Left lung (tissue), 10 donors: ENCODE data around the gene L3MBTL1. TPM values are rescaled to one million over a fixed set of nuclear protein-coding genes. Genes with fewer than 3 reads are reported as not detected.

ENCODE experiments used
- ATAC-seq: fragments of 200-7000 bp; cut with Tn5 transposase; one replicate; pipeline ENCODE4 v1.9.1; 2020; ENCODE audit warnings: moderate library complexity
- DNase-seq, 4 donors: peaks; one replicate each; pipeline ENCODE4 v3.0.0-alpha.2; 2013 to 2020
- H3K27ac ChIP-seq, 2 donors: fragments of 200-600 bp; sonication (generic) in 1 of 2; one replicate each; pipeline versions ENCODE4 v1.5.0 to v1.8.0; 2020 to 2021
- H3K27me3 ChIP-seq, 2 donors: fragments of 200-600 bp; sonication (generic) in 1 of 2; one replicate each; pipeline versions ENCODE4 v1.5.0 to v1.8.0; 2020 to 2021
- H3K36me3 ChIP-seq, 2 donors: fragments of 200-600 bp; sonication (generic) in 1 of 2; one replicate each; pipeline versions ENCODE4 v1.5.0 to v1.8.0; 2020 to 2021
- H3K4me1 ChIP-seq, 2 donors: fragments of 200-600 bp; one replicate each; pipeline ENCODE4 v1.8.0; 2021
- H3K4me3 ChIP-seq, 2 donors: fragments of 200-600 bp; sonication (generic) in 1 of 2; one replicate each; pipeline versions ENCODE4 v1.5.0 to v1.8.0; 2020 to 2021; ENCODE audit warnings: mild to moderate bottlenecking in 1 of 2
- H3K9me3 ChIP-seq, 2 donors: fragments of 200-600 bp; sonication (generic) in 1 of 2; one replicate each; pipeline versions ENCODE4 v1.5.0 to v1.8.0; 2020 to 2021
- intact Hi-C, 2 donors: fragments of 100-400 bp; cut with DNase I; formaldehyde crosslinking; loops; one replicate each; pipeline versions ENCODE4 v1.11.2 to v1.14.2; 2022
- polyA plus RNA-seq, 6 donors: library from polyadenylated mRNA; unstranded; fragments of 120-200 nt; gene quantifications; one replicate each; pipeline ENCODE4 v1.2.1, GENCODE V29; 2013; ENCODE audit not compliant: insufficient read length in 6 of 6
- total RNA-seq, 2 donors: library from RNA; stranded (reverse); fragmentation: NEBNext Ultra II Directional; extraction: Animal tissue kit (Norgen Biotek cat#: 25700); gene quantifications; one replicate each; pipeline ENCODE4 v1.2.1, GENCODE V29; 2021
- TF ChIP-seq, protein P1 (sequence below), 2 donors: fragments of 200-600 bp; sonication (generic) in 1 of 2; IDR thresholded peaks; one replicate each; pipeline versions ENCODE4 v1.5.0 to v1.8.0; 2021; ENCODE audit warnings: antibody characterized with exemption in 2 of 2
- donor health status: DM: no; HTN: yes; CAD: no.
- donor health status: DM: no; HTN: no; CAD: no.

Gene L3MBTL1
- total and polyA plus RNA-seq, 8 donors = 8.1 to 25.4 (median 19.7) TPM

DNA sequence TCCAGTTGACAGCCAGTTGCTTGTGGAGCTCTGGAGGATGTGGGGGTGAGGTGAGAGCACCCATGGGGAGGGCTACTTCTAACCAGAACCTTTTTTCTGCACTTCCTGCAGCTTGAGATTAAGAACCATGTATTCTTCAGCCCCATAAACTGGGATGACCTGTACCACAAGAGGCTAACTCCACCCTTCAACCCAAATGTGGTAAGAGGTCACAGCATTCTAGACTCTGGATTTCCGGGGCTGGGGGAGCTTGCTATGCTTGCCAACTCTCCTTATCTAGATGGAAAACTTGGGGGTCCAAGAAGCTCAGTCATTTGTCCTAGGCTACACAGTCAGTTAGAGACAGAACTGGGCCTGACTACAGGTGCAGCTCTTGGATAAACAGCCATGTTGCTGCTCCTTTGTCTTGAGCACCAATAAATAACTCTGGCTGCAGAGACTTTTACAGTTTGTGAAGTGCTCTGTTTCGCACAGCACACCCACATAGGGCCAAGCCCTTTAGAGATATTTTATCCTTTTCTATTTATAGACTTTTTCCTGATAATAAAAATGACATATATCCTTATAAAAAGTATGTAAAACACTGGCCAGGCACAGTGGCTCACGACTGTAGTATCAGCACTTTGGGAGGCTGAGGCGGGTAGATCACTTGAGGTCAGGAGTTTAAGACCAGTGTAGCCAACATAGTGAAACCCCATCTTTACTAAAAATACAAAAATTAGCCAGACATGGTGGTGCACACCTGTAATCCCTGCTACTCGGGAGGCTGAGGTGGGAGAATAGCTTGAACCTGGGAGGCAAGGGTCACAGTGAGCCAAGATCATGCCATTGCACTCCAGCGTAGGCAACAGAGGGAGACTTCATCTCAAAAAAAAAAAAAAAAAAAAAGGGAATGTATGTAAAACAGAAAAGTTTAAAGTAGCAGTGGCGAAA lies 72.6 kb downstream of the L3MBTL1 start:
- TF ChIP-seq, protein P1, sequence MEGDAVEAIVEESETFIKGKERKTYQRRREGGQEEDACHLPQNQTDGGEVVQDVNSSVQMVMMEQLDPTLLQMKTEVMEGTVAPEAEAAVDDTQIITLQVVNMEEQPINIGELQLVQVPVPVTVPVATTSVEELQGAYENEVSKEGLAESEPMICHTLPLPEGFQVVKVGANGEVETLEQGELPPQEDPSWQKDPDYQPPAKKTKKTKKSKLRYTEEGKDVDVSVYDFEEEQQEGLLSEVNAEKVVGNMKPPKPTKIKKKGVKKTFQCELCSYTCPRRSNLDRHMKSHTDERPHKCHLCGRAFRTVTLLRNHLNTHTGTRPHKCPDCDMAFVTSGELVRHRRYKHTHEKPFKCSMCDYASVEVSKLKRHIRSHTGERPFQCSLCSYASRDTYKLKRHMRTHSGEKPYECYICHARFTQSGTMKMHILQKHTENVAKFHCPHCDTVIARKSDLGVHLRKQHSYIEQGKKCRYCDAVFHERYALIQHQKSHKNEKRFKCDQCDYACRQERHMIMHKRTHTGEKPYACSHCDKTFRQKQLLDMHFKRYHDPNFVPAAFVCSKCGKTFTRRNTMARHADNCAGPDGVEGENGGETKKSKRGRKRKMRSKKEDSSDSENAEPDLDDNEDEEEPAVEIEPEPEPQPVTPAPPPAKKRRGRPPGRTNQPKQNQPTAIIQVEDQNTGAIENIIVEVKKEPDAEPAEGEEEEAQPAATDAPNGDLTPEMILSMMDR (IDR thresholded peaks at IDR 0.05) = no peak
- H3K27me3 ChIP-seq = no peaks in the 10 kb centered on the region
- no peak overlapping the region for H3K4me3 ChIP-seq
- DNase-seq = no peak
- H3K4me1 ChIP-seq = peaks cover 2 to 11% of the 10 kb centered on the region in 2 donors
- ATAC-seq = no peak
- H3K36me3 ChIP-seq = no peaks in the 10 kb centered on the region
- H3K9me3 ChIP-seq = no peaks in the 10 kb centered on the region
- no peak overlapping the region for H3K27ac ChIP-seq
- intact Hi-C loops = no loop called here

DNA sequence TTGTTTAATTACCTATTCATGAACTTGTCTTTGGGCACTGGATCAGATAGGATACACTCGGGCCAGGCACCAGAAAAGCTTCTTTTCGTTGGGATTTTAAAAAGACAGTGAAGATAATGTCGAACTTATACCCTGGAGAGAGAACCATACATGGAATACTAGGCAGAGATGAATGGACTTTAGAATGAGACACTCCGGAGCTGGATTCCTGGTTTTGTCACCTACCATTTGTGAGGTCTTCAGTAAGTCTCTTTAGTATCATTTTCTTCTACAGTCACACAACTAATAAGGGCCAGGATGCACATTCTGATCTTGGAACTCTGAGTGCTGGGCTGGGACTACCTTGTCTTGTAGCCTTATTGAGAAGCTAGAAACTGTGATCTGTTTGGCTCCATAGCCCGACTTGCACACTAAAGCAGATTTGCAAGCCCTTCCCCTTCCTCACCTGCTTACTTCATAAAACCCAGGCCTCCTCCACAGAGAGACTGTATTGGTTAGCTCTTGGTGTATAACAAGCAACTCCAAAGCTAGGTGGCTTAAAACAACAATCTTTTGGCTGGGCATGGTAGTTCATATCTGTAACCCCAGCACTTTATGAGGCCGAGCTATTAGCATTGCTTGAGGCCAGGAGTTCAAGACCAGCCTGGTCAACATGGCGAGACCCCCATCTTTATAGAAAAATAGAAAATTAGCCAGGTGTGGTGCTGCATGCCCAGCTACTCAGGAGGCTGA lies 75.8 kb downstream of the L3MBTL1 start:
- peaks cover 4 to 11% of the 10 kb centered on the region in 2 donors for H3K4me1 ChIP-seq
- intact Hi-C loops = no loop called here
- no peak overlapping the region for H3K4me3 ChIP-seq
- no peaks in the 10 kb centered on the region for H3K27me3 ChIP-seq
- H3K36me3 ChIP-seq = no peaks in the 10 kb centered on the region
- H3K27ac ChIP-seq = no peak overlapping the region
- DNase-seq (no peak), ATAC-seq (no peak)
- TF ChIP-seq, protein P1 (IDR thresholded peaks at IDR 0.05) = no peak
- no peaks in the 10 kb centered on the region for H3K9me3 ChIP-seq

DNA sequence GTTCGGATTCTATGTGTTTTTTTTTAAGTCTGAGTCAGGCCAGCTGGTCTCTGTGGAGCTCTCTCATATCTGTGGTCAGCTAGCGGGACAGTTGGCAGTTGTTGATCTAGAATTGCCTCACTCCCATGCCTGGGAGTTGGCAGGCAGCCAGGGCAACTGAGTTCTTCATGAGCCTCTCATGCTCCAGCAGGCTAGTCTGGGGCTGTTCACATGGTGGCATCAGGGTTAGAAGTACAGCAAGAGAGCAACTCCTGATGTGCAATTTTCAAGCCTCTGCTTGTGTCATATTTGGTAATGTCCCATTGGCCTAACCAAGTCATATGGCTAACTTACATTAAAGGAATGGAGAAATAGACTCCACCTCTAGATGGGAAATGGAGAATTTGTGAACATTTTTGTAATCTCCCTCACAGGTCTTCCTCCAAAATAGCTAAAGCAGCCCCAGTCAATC lies 76.5 kb downstream of the L3MBTL1 start:
- TF ChIP-seq, protein P1 (IDR thresholded peaks at IDR 0.05) = no peak
- ATAC-seq (peak; percentile 82), DNase-seq (peak; percentile 58 to 87 (median 79))
- Histone ChIP-seq H3K27ac (peak overlapping the region in 1 of 2 donors; percentile 23), H3K36me3 (no peaks in the 10 kb centered on the region), H3K27me3 (no peaks in the 10 kb centered on the region), H3K4me1 (peaks cover 4 to 11% of the 10 kb centered on the region in 2 donors), H3K4me3 (no peak overlapping the region), H3K9me3 (no peaks in the 10 kb centered on the region)
- intact Hi-C loops = no loop called here

DNA sequence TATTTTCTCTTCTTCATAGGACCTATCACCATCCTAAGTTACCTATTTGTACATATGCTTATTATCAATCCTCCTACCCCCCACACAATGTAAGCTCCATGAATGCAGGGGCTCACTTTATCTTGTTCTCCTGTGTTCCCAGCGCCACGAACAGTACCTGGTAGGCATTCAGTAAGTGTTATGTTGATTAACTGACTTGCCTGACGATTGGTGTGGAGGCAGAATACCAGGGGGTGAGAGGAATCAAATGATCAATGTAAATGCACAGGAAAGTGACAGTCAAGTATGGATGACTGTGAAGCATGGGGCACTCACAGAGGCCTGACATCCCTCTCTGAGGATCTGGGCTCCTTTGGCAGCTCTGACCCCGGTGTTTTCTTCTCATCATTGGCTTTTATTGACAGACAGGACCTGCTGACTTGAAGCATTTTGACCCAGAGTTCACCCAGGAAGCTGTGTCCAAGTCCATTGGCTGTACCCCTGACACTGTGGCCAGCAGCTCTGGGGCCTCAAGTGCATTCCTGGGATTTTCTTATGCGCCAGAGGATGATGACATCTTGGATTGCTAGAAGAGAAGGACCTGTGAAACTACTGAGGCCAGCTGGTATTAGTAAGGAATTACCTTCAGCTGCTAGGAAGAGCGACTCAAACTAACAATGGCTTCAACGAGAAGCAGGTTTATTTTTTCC lies 77.1 kb downstream of the L3MBTL1 start:
- Histone ChIP-seq H3K27me3 (no peaks in the 10 kb centered on the region), H3K9me3 (no peaks in the 10 kb centered on the region), H3K36me3 (no peaks in the 10 kb centered on the region), H3K4me1 (peaks cover 4 to 12% of the 10 kb centered on the region in 2 donors), H3K4me3 (no peak overlapping the region), H3K27ac (peak overlapping the region in 1 of 2 donors; percentile 23)
- ATAC-seq (peak; percentile 84), DNase-seq (peak in 2 of 4 donors; percentile 53 to 71)
- TF ChIP-seq, protein P1 (IDR thresholded peaks at IDR 0.05) = no peak
- intact Hi-C loops = no loop called here
